K562 (cell line): ENCODE data around the gene CELA3A. TPM values are rescaled to one million over a fixed set of nuclear protein-coding genes. Genes with fewer than 3 reads are reported as not detected.

Experiments
- AFF1 ChIP-seq, 2 experiments: fragments of 450-650 bp; IDR thresholded peaks; 2 replicates each; pipeline ENCODE4 v1.6.1; 2018; ENCODE audit warnings: mild to moderate bottlenecking in 2 of 2, low read depth in 1 of 2; ENCODE audit not compliant: partially characterized antibody in 2 of 2
- BDP1 ChIP-seq: IDR thresholded peaks from 3 replicates; pipeline ENCODE4 v1.6.1; 2011; ENCODE audit not compliant: insufficient read length, insufficient read depth
- C11orf30 ChIP-seq: fragments of 450-650 bp; IDR thresholded peaks from 2 replicates; pipeline ENCODE4 v1.6.1; 2016; ENCODE audit warnings: low read depth, mild to moderate bottlenecking
- E2F1 ChIP-seq: sonication (generic); formaldehyde crosslinking; IDR thresholded peaks from 2 replicates; pipeline ENCODE4 v1.8.1; 2023; ENCODE audit warnings: mild to moderate bottlenecking, missing genetic modification reagents, moderate library complexity
- EWSR1 ChIP-seq: fragments of 450-650 bp; IDR thresholded peaks from 2 replicates; pipeline ENCODE4 v1.6.1; 2018; ENCODE audit warnings: borderline replicate concordance, mild to moderate bottlenecking, low read depth, moderate library complexity; ENCODE audit not compliant: partially characterized antibody
- HEY1 ChIP-seq: fragments of 250-450 bp; sonication (Bioruptor Pico); IDR thresholded peaks from 2 replicates; pipeline ENCODE4 v1.5.0; 2020; ENCODE audit warnings: mild to moderate bottlenecking, moderate library complexity, borderline replicate concordance
- KDM1A ChIP-seq, 2 experiments: fragments of 450-650 bp; IDR thresholded peaks; 2 replicates each; pipeline ENCODE4 v1.6.1; 2016; ENCODE audit warnings: mild to moderate bottlenecking in 2 of 2
- L3MBTL2 ChIP-seq: fragments of 450-650 bp; IDR thresholded peaks from 2 replicates; pipeline ENCODE4 v1.6.1; 2016; ENCODE audit warnings: mild to moderate bottlenecking, moderate library complexity
- LCOR ChIP-seq: sonication (generic); formaldehyde crosslinking; IDR thresholded peaks from 2 replicates; pipeline ENCODE4 v1.8.0; 2022; ENCODE audit warnings: mild to moderate bottlenecking, missing genetic modification reagents
- MIER1 ChIP-seq: fragments of 450-650 bp; IDR thresholded peaks from 2 replicates; pipeline ENCODE4 v1.6.1; 2016; ENCODE audit warnings: antibody characterized with exemption, mild to moderate bottlenecking, low read depth
- MYC ChIP-seq, 2 experiments: fragments of 250-450 bp in 1 of 2; sonication (Bioruptor Pico) in 1 of 2; IDR thresholded peaks; 2 replicates each; pipeline versions ENCODE4 v1.5.1 to v1.6.1; 2012 to 2021; ENCODE audit warnings: low read depth in 2 of 2, borderline replicate concordance in 1 of 2, improper control_type of control experiment in 1 of 2, low read length in 1 of 2, mild to moderate bottlenecking in 1 of 2, moderate library complexity in 1 of 2
- RBM14 ChIP-seq: fragments of 200-400 bp; formaldehyde crosslinking; IDR thresholded peaks from 2 replicates; pipeline ENCODE4 v1.6.1; 2018; ENCODE audit warnings: low read depth, mild to moderate bottlenecking, low read length, moderate library complexity, borderline replicate concordance; ENCODE audit not compliant: insufficient read depth
- RBM39 ChIP-seq: fragments of 200-400 bp; formaldehyde crosslinking; optimal IDR thresholded peaks from 2 replicates; pipeline ENCODE3; 2018; ENCODE audit warnings: low read depth, low read length
- SREBF2 ChIP-seq: sonication (generic); formaldehyde crosslinking; IDR thresholded peaks from 2 replicates; pipeline ENCODE4 v1.4.0; 2020; ENCODE audit warnings: mild to moderate bottlenecking, missing genetic modification reagents
- ZBTB43 ChIP-seq: sonication (generic); formaldehyde crosslinking; IDR thresholded peaks from 2 replicates; pipeline ENCODE4 v1.8.0; 2023; ENCODE audit warnings: mild to moderate bottlenecking, missing genetic modification reagents
- ZFP91 ChIP-seq: sonication (generic); formaldehyde crosslinking; IDR thresholded peaks from 2 replicates; pipeline ENCODE4 v1.8.0; 2022; ENCODE audit warnings: mild to moderate bottlenecking, missing genetic modification reagents
- ZNF184 ChIP-seq: sonication (generic); formaldehyde crosslinking; IDR thresholded peaks from 2 replicates; pipeline ENCODE4 v1.5.0; 2020; ENCODE audit warnings: missing genetic modification reagents
- ZNF696 ChIP-seq: fragments of 250-450 bp; sonication (Bioruptor Pico); conservative IDR thresholded peaks from 2 replicates; pipeline ENCODE4 v1.4.0; 2020; ENCODE audit warnings: mild to moderate bottlenecking, moderate library complexity
- polyA plus RNA-seq, 8 experiments: library from polyadenylated mRNA; depleted of rRNA in 4 of 8; stranded (reverse) in 5 of 8; unstranded in 3 of 8; fragments of >200 nt; fragmentation: Nextera tagmentation in 2 of 8; fragmentation: Illumina TruSeq in 1 of 8; extraction: Ambion mirVana in 2 of 8; extraction: Trizol in 1 of 8; gene quantifications; 2 replicates each; pipeline versions ENCODE4 v1.2.1 to v1.2.3, GENCODE V29; 2011 to 2014; ENCODE audit warnings: inconsistent platforms in 1 of 8, missing spikeins in 1 of 8
- total RNA-seq, 7 experiments: library from RNA; depleted of rRNA in 6 of 7; stranded (reverse); fragments of >200 nt in 6 of 7; fragmentation: Illumina TruSeq in 2 of 7; extraction: Trizol in 2 of 7; gene quantifications; 2 replicates each; pipeline versions ENCODE4 v1.2.1 to v1.2.3, GENCODE V29; 2011 to 2021; ENCODE audit warnings: low replicate concordance in 1 of 7

Gene CELA3A
- total and polyA plus RNA-seq, 9 of the 15 experiments (the other 6 are each of a cell fraction or from before 2014, with no cell fraction given) = 5.4 TPM; not detected in 8

GRCh38 chr1:22053017-22053860 is 51.8 kb downstream of the CELA3A start (continued):
- TF ChIP-seq E2F1 (no peak; the same call in 1 of the 2 replicates), EWSR1 (no peak), RBM39 (no peak), HEY1 (CRISPR knock-in tag) (no peak), BDP1 (no peak), ZNF696 (no peak), MIER1 (0 out of 2 replicates have a peak, but pooled peaks have one; percentile 22), KDM1A (IDR thresholded peaks at IDR 0.05) (no peak), MYC (IDR thresholded peaks at IDR 0.05; ENCODE audit: low read depth, low read length) (0 out of 2 replicates have a peak, but pooled peaks have one; percentile 10), MYC (CRISPR knock-in tag; IDR thresholded peaks at IDR 0.05; ENCODE audit: borderline replicate concordance, low read depth) (no peak), RBM14 (no peak), L3MBTL2 (peak; percentile 28; the same call in 1 of the 2 replicates), AFF1 (IDR thresholded peaks at IDR 0.05; ENCODE audit: low read depth in 1 of 2, partially characterized antibody in 2 of 2) (peak; percentile 18 to 43), LCOR (CRISPR knock-in tag) (peak; percentile 93), ZBTB43 (CRISPR knock-in tag) (peak; percentile 36; the same call in 1 of the 2 replicates), ZNF184 (CRISPR knock-in tag) (no peak), SREBF2 (CRISPR knock-in tag) (no peak), ZFP91 (CRISPR knock-in tag) (no peak), C11orf30 (no peak)
